Smooth muscle cell (in vitro differentiated cells): Measurements from ENCODE around the gene ETV2. TPM values are rescaled to one million over a fixed set of nuclear protein-coding genes. Genes with fewer than 3 reads are reported as not detected.
"Not testable (repeated sequence)": the region's sequence is repeated elsewhere in the genome, so short reads cannot be mapped to it uniquely, and the experiment has no call there.

Experiments
- DNase-seq: peaks from one replicate; lab custom pipeline; 2025; ENCODE audit not compliant: unreplicated experiment; lab: John Stamatoyannopoulos, UW
- H2AFZ ChIP-seq: fragments of 200-600 bp; sonication (generic); 2 replicates; pipeline ENCODE4 v1.6.0; 2016; ENCODE audit warnings: antibody characterized with exemption, low read depth, mild to moderate bottlenecking
- H3F3A ChIP-seq: fragments of 200-600 bp; sonication (generic); 2 replicates; pipeline ENCODE4 v1.6.0; 2017; ENCODE audit warnings: antibody characterized with exemption, low read depth
- H3K27ac ChIP-seq: fragments of 200-600 bp; sonication (generic); 2 replicates; pipeline ENCODE4 v1.5.1; 2016; ENCODE audit warnings: low read depth, mild to moderate bottlenecking
- H3K27me3 ChIP-seq: fragments of 200-600 bp; sonication (generic); 2 replicates; pipeline ENCODE4 v1.6.1; 2016; ENCODE audit warnings: low read depth, mild to moderate bottlenecking
- H3K36me3 ChIP-seq: fragments of 200-600 bp; sonication (generic); 2 replicates; pipeline ENCODE4 v1.5.1; 2016; ENCODE audit warnings: low read depth
- H3K4me1 ChIP-seq: fragments of 200-600 bp; sonication (generic); 2 replicates; pipeline ENCODE4 v1.5.1; 2016; ENCODE audit warnings: low read depth
- H3K4me2 ChIP-seq: fragments of 200-600 bp; sonication (generic); 2 replicates; pipeline ENCODE4 v1.6.0; 2016; ENCODE audit warnings: mild to moderate bottlenecking
- H3K4me3 ChIP-seq: fragments of 200-600 bp; sonication (generic); 2 replicates; pipeline ENCODE4 v1.5.1; 2016; ENCODE audit warnings: mild to moderate bottlenecking
- H3K79me2 ChIP-seq: fragments of 200-600 bp; sonication (generic); 2 replicates; pipeline ENCODE4 v1.6.0; 2016; ENCODE audit warnings: low read depth, mild to moderate bottlenecking
- H3K9ac ChIP-seq: fragments of 200-600 bp; sonication (generic); 2 replicates; pipeline ENCODE4 v1.6.0; 2016; ENCODE audit warnings: low read depth
- H3K9me3 ChIP-seq: fragments of 200-600 bp; sonication (generic); replicated peaks from 2 replicates; pipeline ENCODE4 v1.5.1; 2016; ENCODE audit warnings: low read depth
- H4K20me1 ChIP-seq: fragments of 200-600 bp; sonication (generic); 2 replicates; pipeline ENCODE4 v1.6.0; 2016; ENCODE audit warnings: low read depth
- WGBS: methylation state at CpG from one replicate; pipeline ENCODE4 v1.1.7; 2016; ENCODE audit warnings: low lambda C conversion rate; 5-methylcytosine and 5-hydroxymethylcytosine counted together
- polyA plus RNA-seq: library from polyadenylated mRNA; unstranded; fragments of >200 nt; fragmentation: Nextera tagmentation; extraction: Ambion mirVana; gene quantifications from 2 replicates; pipeline ENCODE4 v1.2.1, GENCODE V29; 2016
- total RNA-seq: library from RNA; depleted of rRNA; stranded (reverse); fragments of >200 nt; gene quantifications from 2 replicates; pipeline ENCODE4 v1.2.3, GENCODE V29; 2014
- TF ChIP-seq, protein P1 (sequence below): fragments of 200-600 bp; sonication (generic); IDR thresholded peaks from 2 replicates; pipeline ENCODE4 v1.5.1; 2017; ENCODE audit warnings: borderline replicate concordance, mild to moderate bottlenecking, antibody characterized with exemption; ENCODE audit not compliant: insufficient read depth, poor library complexity, severe bottlenecking

The ETV2 gene, protein sequence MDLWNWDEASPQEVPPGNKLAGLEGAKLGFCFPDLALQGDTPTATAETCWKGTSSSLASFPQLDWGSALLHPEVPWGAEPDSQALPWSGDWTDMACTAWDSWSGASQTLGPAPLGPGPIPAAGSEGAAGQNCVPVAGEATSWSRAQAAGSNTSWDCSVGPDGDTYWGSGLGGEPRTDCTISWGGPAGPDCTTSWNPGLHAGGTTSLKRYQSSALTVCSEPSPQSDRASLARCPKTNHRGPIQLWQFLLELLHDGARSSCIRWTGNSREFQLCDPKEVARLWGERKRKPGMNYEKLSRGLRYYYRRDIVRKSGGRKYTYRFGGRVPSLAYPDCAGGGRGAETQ
- total RNA-seq (not detected in 2 replicates), polyA plus RNA-seq (2.9 and 3.8 TPM in 2 replicates)

DNA sequence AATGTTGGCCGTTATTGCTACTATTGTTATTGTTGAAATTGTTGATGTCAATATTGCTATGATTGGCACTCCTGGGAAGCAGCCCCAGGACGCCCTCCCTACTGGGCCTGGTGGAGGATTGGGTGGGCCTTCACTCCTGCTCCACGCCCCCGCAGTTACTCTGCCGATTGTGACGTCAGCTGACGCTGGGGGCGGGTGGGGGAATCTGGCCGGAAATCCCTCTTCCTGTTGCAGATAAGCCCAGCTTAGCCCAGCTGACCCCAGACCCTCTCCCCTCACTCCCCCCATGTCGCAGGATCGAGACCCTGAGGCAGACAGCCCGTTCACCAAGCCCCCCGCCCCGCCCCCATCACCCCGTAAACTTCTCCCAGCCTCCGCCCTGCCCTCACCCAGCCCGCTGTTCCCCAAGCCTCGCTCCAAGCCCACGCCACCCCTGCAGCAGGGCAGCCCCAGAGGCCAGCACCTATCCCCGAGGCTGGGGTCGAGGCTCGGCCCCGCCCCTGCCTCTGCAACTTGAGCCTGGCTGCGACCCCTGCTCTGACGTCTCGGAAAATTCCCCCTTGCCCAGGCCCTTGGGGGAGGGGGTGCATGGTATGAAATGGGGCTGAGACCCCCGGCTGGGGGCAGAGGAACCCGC is at the start of gene ETV2:
Gene ETV2, plus strand, starts transcription at position 231 of the 637 bp plus-strand sequence. CDS start 716 bp downstream, outside the sequence.
- H2AFZ ChIP-seq: no peak within 1 kb of the TSS
- WGBS: 21% methylated on average over 27 of the region's 28 CpGs
- DNase-seq: no peak
- no peak within 1 kb of the TSS for H3K4me3 ChIP-seq
- no peaks in the 10 kb centered on the region for H4K20me1 ChIP-seq
- peaks cover 13% of the 10 kb centered on the region for H3K4me1 ChIP-seq
- peak within 1 kb of the TSS; percentile 91 for H3K4me2 ChIP-seq
- H3K36me3 ChIP-seq: no peaks in the 10 kb centered on the region
- H3K27ac ChIP-seq: peak within 1 kb of the TSS; percentile 86
- H3K9ac ChIP-seq: peak within 1 kb of the TSS; percentile 28
- H3K27me3 ChIP-seq: no peaks in the 10 kb centered on the region
- TF ChIP-seq, protein P1, sequence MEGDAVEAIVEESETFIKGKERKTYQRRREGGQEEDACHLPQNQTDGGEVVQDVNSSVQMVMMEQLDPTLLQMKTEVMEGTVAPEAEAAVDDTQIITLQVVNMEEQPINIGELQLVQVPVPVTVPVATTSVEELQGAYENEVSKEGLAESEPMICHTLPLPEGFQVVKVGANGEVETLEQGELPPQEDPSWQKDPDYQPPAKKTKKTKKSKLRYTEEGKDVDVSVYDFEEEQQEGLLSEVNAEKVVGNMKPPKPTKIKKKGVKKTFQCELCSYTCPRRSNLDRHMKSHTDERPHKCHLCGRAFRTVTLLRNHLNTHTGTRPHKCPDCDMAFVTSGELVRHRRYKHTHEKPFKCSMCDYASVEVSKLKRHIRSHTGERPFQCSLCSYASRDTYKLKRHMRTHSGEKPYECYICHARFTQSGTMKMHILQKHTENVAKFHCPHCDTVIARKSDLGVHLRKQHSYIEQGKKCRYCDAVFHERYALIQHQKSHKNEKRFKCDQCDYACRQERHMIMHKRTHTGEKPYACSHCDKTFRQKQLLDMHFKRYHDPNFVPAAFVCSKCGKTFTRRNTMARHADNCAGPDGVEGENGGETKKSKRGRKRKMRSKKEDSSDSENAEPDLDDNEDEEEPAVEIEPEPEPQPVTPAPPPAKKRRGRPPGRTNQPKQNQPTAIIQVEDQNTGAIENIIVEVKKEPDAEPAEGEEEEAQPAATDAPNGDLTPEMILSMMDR: no peak
- H3F3A ChIP-seq: peaks cover 18% of the 10 kb centered on the region
- H3K79me2 ChIP-seq: no peaks in the 10 kb centered on the region
- no peaks in the 10 kb centered on the region for H3K9me3 ChIP-seq

DNA sequence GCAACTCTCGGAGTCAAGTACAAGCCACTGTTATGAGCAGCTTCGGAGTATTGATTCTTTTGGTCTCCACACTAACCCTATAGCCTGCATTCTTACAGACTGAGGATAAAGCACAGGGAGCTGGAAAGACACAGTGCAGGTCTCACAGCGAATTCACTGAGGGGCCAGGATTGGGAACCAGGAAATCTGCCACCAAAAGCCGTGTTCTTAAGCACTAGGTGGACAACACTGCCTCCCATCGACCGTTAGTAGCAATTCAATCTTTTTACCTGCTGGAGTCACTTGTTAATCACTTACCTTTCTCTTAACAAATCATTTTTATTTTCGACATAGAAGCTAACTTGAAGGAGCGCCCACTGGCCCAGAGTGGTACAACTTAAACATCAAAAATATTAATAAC is 49.3 kb upstream of the ETV2 start:
- H3K36me3 ChIP-seq: no peaks in the 10 kb centered on the region
- DNase-seq: no peak
- H4K20me1 ChIP-seq: no peaks in the 10 kb centered on the region
- no peaks in the 10 kb centered on the region for H3K79me2 ChIP-seq
- no peak overlapping the region for H3K4me2 ChIP-seq
- no peak overlapping the region for H3K4me3 ChIP-seq
- H3F3A ChIP-seq: no peaks in the 10 kb centered on the region
- no peaks in the 10 kb centered on the region for H3K9me3 ChIP-seq
- no peak overlapping the region for H3K9ac ChIP-seq
- no peak overlapping the region for H2AFZ ChIP-seq
- TF ChIP-seq, protein P1: peak; percentile 43
- no peak overlapping the region for H3K27ac ChIP-seq
- H3K27me3 ChIP-seq: no peaks in the 10 kb centered on the region
- no peaks in the 10 kb centered on the region for H3K4me1 ChIP-seq
- 33% methylated on average over 8 of the region's 8 CpGs for WGBS

DNA sequence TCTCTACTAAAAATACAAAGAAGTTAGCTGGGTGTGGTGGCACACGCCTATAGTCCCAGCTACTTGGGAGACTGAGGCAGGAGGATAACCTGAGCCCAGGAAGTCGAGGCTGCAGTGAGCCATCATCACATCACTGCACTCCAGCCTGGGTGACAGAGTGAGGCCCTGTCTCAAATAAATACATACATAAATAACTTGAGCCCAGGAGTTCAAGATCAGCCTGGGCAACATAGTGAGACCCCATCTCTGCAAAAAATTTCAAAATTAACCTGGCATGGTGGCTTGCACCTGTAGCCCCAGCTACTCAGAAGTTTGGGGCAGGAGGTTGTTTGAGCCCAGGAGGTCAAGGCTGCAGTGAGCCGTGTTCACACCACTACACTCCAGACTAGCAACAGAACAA is 46.5 kb upstream of the ETV2 start:
- H3K4me3 ChIP-seq, H2AFZ ChIP-seq, H3F3A ChIP-seq, H3K27ac ChIP-seq, H3K9me3 ChIP-seq, H3K79me2 ChIP-seq, H3K36me3 ChIP-seq, H3K27me3 ChIP-seq, H3K4me2 ChIP-seq, DNase-seq, H3K9ac ChIP-seq, H3K4me1 ChIP-seq, H4K20me1 ChIP-seq: not testable (repeated sequence)
- WGBS: 86% methylated on average over 3 of the region's 3 CpGs

DNA sequence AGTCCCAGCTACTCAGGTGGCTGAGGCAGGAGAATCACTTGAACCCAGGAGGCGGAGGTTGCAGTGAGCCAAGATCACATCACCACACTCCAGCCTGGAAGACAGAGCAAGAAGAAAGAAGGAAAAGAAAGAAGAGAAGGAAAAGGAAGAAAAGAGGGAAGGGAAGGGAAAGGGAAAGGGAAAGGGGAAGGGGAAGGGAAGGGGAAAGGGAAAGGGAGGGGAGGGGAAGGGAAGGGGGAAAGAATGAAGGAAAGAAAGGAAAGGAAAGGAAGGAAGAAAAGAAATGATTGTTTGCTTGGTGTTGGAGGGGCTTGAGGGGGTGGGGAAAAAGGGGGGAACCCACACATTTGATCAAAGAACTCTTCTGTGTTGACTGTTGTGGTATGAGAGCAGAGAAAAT is 45.6 kb upstream of the ETV2 start:
- no peaks in the 10 kb centered on the region for H3F3A ChIP-seq
- no peaks in the 10 kb centered on the region for H3K4me1 ChIP-seq
- no peaks in the 10 kb centered on the region for H3K27me3 ChIP-seq
- DNase-seq: no peak
- H2AFZ ChIP-seq: no peak overlapping the region
- no peaks in the 10 kb centered on the region for H3K79me2 ChIP-seq
- TF ChIP-seq, protein P1: no peak
- no peak overlapping the region for H3K4me2 ChIP-seq
- H3K9me3 ChIP-seq: no peaks in the 10 kb centered on the region
- no peak overlapping the region for H3K9ac ChIP-seq
- WGBS: 79% methylated on average over 1 of the region's 1 CpG
- H3K27ac ChIP-seq: no peak overlapping the region
- no peak overlapping the region for H3K4me3 ChIP-seq
- H3K36me3 ChIP-seq: no peaks in the 10 kb centered on the region
- no peaks in the 10 kb centered on the region for H4K20me1 ChIP-seq
